ENCODE measurements around the gene NNAT.
"Not testable (repeated sequence)": the region's sequence is repeated elsewhere in the genome, so short reads cannot be mapped to it uniquely, and the experiment has no call there.

GRCh38 chr20:37486209-37486608 lies 34.8 kb upstream of the NNAT start:
- TF ChIP-seq CTCF (IDR thresholded peaks at IDR 0.05; ENCODE audit: control extremely low read depth in 1 of 3, insufficient read depth in 1 of 3, low read depth in 1 of 3, low read length in 3 of 3); ATF2 (IDR thresholded peaks at IDR 0.05; ENCODE audit: low read length); EZH2 (IDR thresholded peaks at IDR 0.05; ENCODE audit: low read depth, low read length, severe bottlenecking); USF2 (IDR thresholded peaks at IDR 0.05; ENCODE audit: low read length); EP300 (IDR thresholded peaks at IDR 0.05; ENCODE audit: borderline replicate concordance in 1 of 2, low read depth in 2 of 2, low read length in 2 of 2); YY1 (IDR thresholded peaks at IDR 0.05; ENCODE audit: low read depth, low read length); KDM5A (IDR thresholded peaks at IDR 0.05; ENCODE audit: low read length); RAD21 (IDR thresholded peaks at IDR 0.05 in 1 of 2, conservative IDR thresholded peaks at IDR 0.05 in 1 of 2; ENCODE audit: low read depth in 2 of 2, low read length in 2 of 2): not testable (repeated sequence)
